Measurements from ENCODE around the gene CAMSAP1. TPM values are rescaled to one million over a fixed set of nuclear protein-coding genes. Genes with fewer than 3 reads are reported as not detected.

CAMSAP1 gene
- total and polyA plus RNA-seq, 4 donors = 5.0 to 29.8 (median 15.1) TPM

DNA sequence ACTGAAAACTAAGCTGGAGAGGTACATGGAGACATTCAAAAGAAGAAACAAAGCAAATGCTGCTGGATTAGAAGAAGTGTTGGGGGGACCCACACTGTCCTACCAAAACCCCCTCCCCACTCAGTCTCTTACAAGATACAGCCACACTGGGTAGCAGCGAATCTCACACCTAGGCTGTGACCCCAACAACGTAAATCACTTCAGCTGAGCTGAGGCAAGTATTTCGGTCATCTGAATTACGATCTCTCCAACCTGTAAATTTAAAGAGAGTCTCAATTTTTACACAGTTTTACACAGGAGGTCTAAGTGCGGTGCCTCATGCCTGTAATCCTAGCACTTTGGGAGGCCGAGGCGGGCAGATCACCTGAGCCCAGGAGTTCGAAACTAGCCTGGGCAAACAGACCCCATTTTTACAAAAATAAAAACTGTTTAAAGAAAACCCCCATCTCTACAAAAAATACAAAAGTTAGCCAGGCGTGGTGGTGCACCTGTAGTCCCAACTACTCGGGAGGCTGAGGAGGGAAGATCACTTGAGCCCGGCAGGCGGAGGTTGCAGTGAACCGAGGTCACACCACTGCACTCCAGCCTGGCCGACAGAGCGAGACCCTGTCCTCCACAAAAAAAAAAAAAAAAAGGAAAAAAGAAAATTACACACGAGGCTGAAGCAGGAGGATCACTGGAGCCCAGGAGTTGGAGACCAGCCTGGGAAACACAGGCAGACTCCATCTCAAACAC, 3.4 kb downstream of the CAMSAP1 start:
- ATAC-seq (ENCODE audit: insufficient read depth, low FRiP score) (no peak), DNase-seq (no peak)
- Histone ChIP-seq H3K4me3 (no peak overlapping the region), H3K9me3 (ENCODE audit: control insufficient read depth in 4 of 4, insufficient read depth in 3 of 4, low read length in 3 of 4) (no peaks in the 10 kb centered on the region), H3K27me3 (ENCODE audit: control insufficient read depth in 3 of 3, insufficient read depth in 3 of 3, low read length in 2 of 3) (no peaks in the 10 kb centered on the region), H3K4me1 (ENCODE audit: control insufficient read depth in 5 of 5, insufficient read depth in 5 of 5, low read length in 5 of 5) (peaks cover 10 to 23% (median 19%) of the 10 kb centered on the region in 5 donors), H3K36me3 (ENCODE audit: control insufficient read depth in 4 of 4, insufficient read depth in 4 of 4, low read length in 4 of 4) (peaks cover 0 to 3% (median 0%) of the 10 kb centered on the region in 4 donors), H3K9ac (ENCODE audit: insufficient read depth in 1 of 2, low read length in 2 of 2) (no peak overlapping the region), H3K27ac (ENCODE audit: low read depth in 1 of 2, low read length in 1 of 2) (no peak overlapping the region)
- no peak for TF ChIP-seq CTCF (IDR thresholded peaks at IDR 0.05; ENCODE audit: control extremely low read depth, extremely low read depth)
- 96 to 97% methylated on average over 16 of the region's 16 CpGs for WGBS, 2 donors

GRCh38 chr9:135903358-135903656, 4.0 kb downstream of the CAMSAP1 start:
- Histone ChIP-seq H3K36me3 (ENCODE audit: control insufficient read depth in 4 of 4, insufficient read depth in 4 of 4, low read length in 4 of 4) (peaks cover 0 to 3% (median 0%) of the 10 kb centered on the region in 4 donors), H3K9me3 (ENCODE audit: control insufficient read depth in 4 of 4, insufficient read depth in 3 of 4, low read length in 3 of 4) (no peaks in the 10 kb centered on the region), H3K27ac (ENCODE audit: low read depth in 1 of 2, low read length in 1 of 2) (no peak overlapping the region), H3K4me1 (ENCODE audit: control insufficient read depth in 5 of 5, insufficient read depth in 5 of 5, low read length in 5 of 5) (peaks cover 5 to 16% (median 14%) of the 10 kb centered on the region in 5 donors), H3K9ac (ENCODE audit: insufficient read depth in 1 of 2, low read length in 2 of 2) (no peak overlapping the region), H3K4me3 (no peak overlapping the region), H3K27me3 (ENCODE audit: control insufficient read depth in 3 of 3, insufficient read depth in 3 of 3, low read length in 2 of 3) (no peaks in the 10 kb centered on the region)
- WGBS, 2 donors = 42 to 55% methylated on average over 3 of the region's 3 CpGs
- no peak for ATAC-seq (ENCODE audit: insufficient read depth, low FRiP score)
- TF ChIP-seq CTCF (IDR thresholded peaks at IDR 0.05; ENCODE audit: control extremely low read depth, extremely low read depth) = no peak
- no peak for DNase-seq

- no peak for DNase-seq
- WGBS, 2 donors = 85 to 88% methylated on average over 12 of the region's 12 CpGs
These were observed 4.5 kb downstream of the CAMSAP1 start for GRCh38 chr9:135902655-135903357.

More at GRCh38 chr9:135902655-135903357, 4.5 kb downstream of the CAMSAP1 start:
- Histone ChIP-seq H3K27ac (ENCODE audit: low read depth in 1 of 2, low read length in 1 of 2) (no peak overlapping the region), H3K9me3 (ENCODE audit: control insufficient read depth in 4 of 4, insufficient read depth in 3 of 4, low read length in 3 of 4) (no peaks in the 10 kb centered on the region), H3K36me3 (ENCODE audit: control insufficient read depth in 4 of 4, insufficient read depth in 4 of 4, low read length in 4 of 4) (peaks cover 0 to 3% (median 0%) of the 10 kb centered on the region in 4 donors), H3K4me1 (ENCODE audit: control insufficient read depth in 5 of 5, insufficient read depth in 5 of 5, low read length in 5 of 5) (peaks cover 5 to 15% (median 12%) of the 10 kb centered on the region in 5 donors), H3K27me3 (ENCODE audit: control insufficient read depth in 3 of 3, insufficient read depth in 3 of 3, low read length in 2 of 3) (no peaks in the 10 kb centered on the region), H3K4me3 (no peak overlapping the region), H3K9ac (ENCODE audit: insufficient read depth in 1 of 2, low read length in 2 of 2) (no peak overlapping the region)
- TF ChIP-seq CTCF (IDR thresholded peaks at IDR 0.05; ENCODE audit: control extremely low read depth, extremely low read depth) = no peak
- ATAC-seq (ENCODE audit: insufficient read depth, low FRiP score) = no peak

Measured in lung (tissue), 12 donors.